Uterus (tissue), 4 donors: Measurements from ENCODE around the gene CCDC182. TPM values are rescaled to one million over a fixed set of nuclear protein-coding genes. Genes with fewer than 3 reads are reported as not detected.

ENCODE experiments used
- DNase-seq, 2 donors: peaks; one replicate each; pipeline ENCODE4 v3.0.0-alpha.2; 2019 to 2020
- H3K27ac ChIP-seq, 2 donors: fragments of 200-600 bp; sonication (generic); 1 replicate in 1 of 2; 2 replicates in 1 of 2; pipeline ENCODE4 v1.5.1; 2016 to 2018
- H3K27me3 ChIP-seq, 2 donors: fragments of 200-600 bp; sonication (generic); one replicate each; pipeline ENCODE4 v1.5.1; 2018 to 2019; ENCODE audit warnings: control low read depth in 1 of 2
- H3K36me3 ChIP-seq, 2 donors: fragments of 200-600 bp; sonication (generic); one replicate each; pipeline ENCODE4 v1.5.1; 2019; ENCODE audit warnings: control low read depth in 1 of 2
- H3K4me1 ChIP-seq, 2 donors: fragments of 200-600 bp; sonication (generic); one replicate each; pipeline ENCODE4 v1.5.1; 2018 to 2019; ENCODE audit warnings: control low read depth in 1 of 2
- H3K4me3 ChIP-seq, 2 donors: fragments of 200-600 bp; sonication (generic); 1 replicate in 1 of 2; 2 replicates in 1 of 2; pipeline ENCODE4 v1.5.1; 2018 to 2019; ENCODE audit warnings: mild to moderate bottlenecking in 1 of 2
- H3K9me3 ChIP-seq, 2 donors: fragments of 200-600 bp; sonication (generic); one replicate each; pipeline ENCODE4 v1.5.1; 2019; ENCODE audit warnings: control low read depth in 1 of 2
- CTCF ChIP-seq, 4 experiments: fragments of 200-600 bp in 2 of 4; fragments of 450-650 bp in 2 of 4; sonication (generic) in 2 of 4; IDR thresholded peaks; one replicate each; pipeline ENCODE4 v1.5.1; 2016 to 2019; ENCODE audit warnings: antibody characterized with exemption in 4 of 4, mild to moderate bottlenecking in 2 of 4, moderate library complexity in 1 of 4
- POLR2A ChIP-seq, 2 donors: fragments of 450-650 bp; IDR thresholded peaks; one replicate each; pipeline ENCODE4 v1.6.1; 2016; ENCODE audit warnings: antibody characterized with exemption in 2 of 2, mild to moderate bottlenecking in 1 of 2, moderate library complexity in 1 of 2
- intact Hi-C: fragments of 100-400 bp; cut with DNase I; formaldehyde crosslinking; loops from one replicate; pipeline ENCODE4 v1.15.1; 2023; ENCODE audit warnings: low total_unique reads
- small RNA-seq: library from RNA; depleted of rRNA; stranded (forward); fragments of <200 nt; gene quantifications from one replicate; pipeline ENCODE3, GENCODE V24; 2016
- total RNA-seq, 4 donors: library from RNA; depleted of rRNA in 3 of 4; stranded (reverse); fragments of >200 nt in 3 of 4; gene quantifications; one replicate each; pipeline versions ENCODE4 v1.1.0 to v1.2.4, GENCODE V29; 2014 to 2023
- donor health status: DM: yes; HTN: yes; CAD: no.

Gene CCDC182
- total RNA-seq, 4 donors from 2014 or later: not detected

- Histone ChIP-seq H3K9me3 (no peaks in the 10 kb centered on the region), H3K27ac (no peak overlapping the region), H3K27me3 (no peaks in the 10 kb centered on the region), H3K4me3 (no peak overlapping the region), H3K36me3 (no peaks in the 10 kb centered on the region), H3K4me1 (no peaks in the 10 kb centered on the region)
- intact Hi-C loops: no loop called here
- DNase-seq: no peak
- TF ChIP-seq POLR2A (IDR thresholded peaks at IDR 0.05) (no peak), CTCF (IDR thresholded peaks at IDR 0.05) (no peak)
Observed at GRCh38 chr17:57696050-57696449, 49.0 kb downstream of the CCDC182 start.

Small RNAs within 50 kb of the gene (small RNA-seq; reads per million reads assigned to genes)
- gene RN7SKP94: not detected

Other genes with a start within 250 kb of the CCDC182 start
- 10 to 100 TPM in 2 of 4 donors, 1 to 10 TPM in 2; 5.9 to 35.2 (median 16.8) TPM for gene MRPS23, start 104.7 kb upstream of the CCDC182 start, total RNA-seq
- 10 to 100 TPM in 3 of 4 donors, 1 to 10 TPM in 1; 7.9 to 63.6 (median 18.8) TPM for gene CUEDC1, start 210.1 kb upstream of the CCDC182 start, total RNA-seq
- gene VEZF1, start 243.0 kb upstream of the CCDC182 start, total RNA-seq: 100 to 1,000 TPM in 2 of 4 donors, 10 to 100 TPM in 2; 58.8 to 133 (median 110) TPM